ENCODE measurements around the gene XG. TPM values are rescaled to one million over a fixed set of nuclear protein-coding genes. Genes with fewer than 3 reads are reported as not detected.

Gene XG
- total and polyA plus RNA-seq, 2 of the 4 experiments (the other 2 are of a cell fraction) = under 0.01 TPM; not detected in 1

- Histone ChIP-seq H2BK20ac (ENCODE audit: low read depth, low read length) (no peak overlapping the region), H3K23ac (ENCODE audit: low read depth, low read length) (no peak overlapping the region), H4K8ac (ENCODE audit: low read depth in 2 of 2, low read length in 2 of 2) (no peak overlapping the region), H3K9me3 (ENCODE audit: control insufficient read depth, insufficient read depth, low read length) (no peaks in the 10 kb centered on the region), H2AK9ac (replicated peaks; ENCODE audit: low read depth, low read length, poor library complexity) (no peak overlapping the region), H3K4ac (ENCODE audit: low read depth, low read length) (no peak overlapping the region), H3K4me2 (ENCODE audit: low read depth, low read length) (no peak overlapping the region), H3K4me3 (ENCODE audit: insufficient read depth, low read depth, low read length) (no peak overlapping the region), H3K36me3 (ENCODE audit: control insufficient read depth, insufficient read depth, low read length) (no peaks in the 10 kb centered on the region), H3K9me1 (ENCODE audit: insufficient read depth, low read length) (no peaks in the 10 kb centered on the region), H3K18ac (ENCODE audit: low read depth, low read length) (no peak overlapping the region), H3K4me1 (ENCODE audit: control insufficient read depth, insufficient read depth, low read length) (no peaks in the 10 kb centered on the region), H4K5ac (ENCODE audit: low read depth, low read length) (no peak overlapping the region), H3K27ac (ENCODE audit: insufficient read depth, low read length) (no peak overlapping the region), H3K79me1 (ENCODE audit: low read depth in 1 of 2, low read length in 2 of 2) (no peaks in the 10 kb centered on the region), H4K20me1 (ENCODE audit: insufficient read depth, low read length) (no peaks in the 10 kb centered on the region), H2BK15ac (ENCODE audit: low read depth, low read length) (no peak overlapping the region), H2BK5ac (ENCODE audit: low read depth, low read length, poor library complexity, severe bottlenecking) (no peak overlapping the region), H2AK5ac (ENCODE audit: low read depth, low read length) (no peak overlapping the region), H4K91ac (ENCODE audit: insufficient read depth, low read depth, low read length) (no peak overlapping the region), H3K27me3 (ENCODE audit: control insufficient read depth, insufficient read depth, low read length) (peaks cover 4% of the 10 kb centered on the region; the same call in 1 of the 2 replicates), H3K56ac (ENCODE audit: extremely low read depth, insufficient read depth, low read length) (no peak overlapping the region), H3K14ac (replicated peaks; ENCODE audit: low read depth, low read length) (no peak overlapping the region), H2AFZ (replicated peaks; ENCODE audit: low read length, poor library complexity) (no peak overlapping the region), H2BK120ac (ENCODE audit: low read depth, low read length) (no peak overlapping the region), H3K9ac (ENCODE audit: low read depth, low read length) (no peak overlapping the region)
- intact Hi-C loops (cut with micrococcal nuclease) = loop anchor here (1.0 to 10.0 kb wide), 3 partner anchors 175 to 1365 kb away; partner anchors contain the start of gene ASMTL
- BruUV-seq (replicated peaks) = no TSS peak
- TF ChIP-seq FOS (IDR thresholded peaks at IDR 0.05; ENCODE audit: low read depth, low read length) (no peak), CTCF (conservative IDR thresholded peaks at IDR 0.05; ENCODE audit: low read depth, low read length) (peak; percentile 62), RAD21 (IDR thresholded peaks at IDR 0.05; ENCODE audit: low read length) (peak; percentile 70), MAZ (IDR thresholded peaks at IDR 0.05; ENCODE audit: borderline replicate concordance, low read depth, low read length) (no peak), SMC3 (IDR thresholded peaks at IDR 0.05; ENCODE audit: low read depth, low read length) (peak; percentile 65), CEBPB (IDR thresholded peaks at IDR 0.05; ENCODE audit: low read depth, low read length) (0 out of 2 replicates have a peak, but pooled peaks have one; percentile 19)
- ChIA-PET CTCF (no interaction called here), POLR2A (ENCODE audit: unreplicated experiment) (no interaction called here)
- peak; percentile 39 for DNase-seq
- 85% methylated on average over 4 of the region's 9 CpGs; no CpG with 5 or more reads in 1 of the 2 experiments for WGBS, 2 experiments (ENCODE audit: extremely low coverage in 2 of 2, insufficient read length in 1 of 2)
- dilution Hi-C loops (cut with HindIII; ENCODE audit: low sequenced_read_pairs, unreplicated experiment) = no loop called here
- peak; percentile 78 for ATAC-seq (ENCODE audit: low read depth)
- in situ Hi-C loops (cut with MboI; ENCODE audit: low sequenced_read_pairs) = loop anchor here (5.0 to 25.0 kb wide), 3 partner anchors 172 to 1357 kb away; partner anchors contain the start of gene ASMTL
These were observed 67.7 kb downstream of the XG start for GRCh38 chrX:2819345-2820135.

Data from IMR-90 (cell line).